PC-9 (cell line): ENCODE results near the gene PSMB7.

Experiments used
- CTCF ChIP-seq: fragments of 200-600 bp; sonication (generic); conservative IDR thresholded peaks from 2 replicates; pipeline ENCODE4 v1.6.1; 2017; ENCODE audit warnings: mixed run types, antibody characterized with exemption, mild to moderate bottlenecking, moderate library complexity
- EZH2 ChIP-seq: fragments of 200-600 bp; sonication (generic); IDR thresholded peaks from 2 replicates; pipeline ENCODE4 v1.8.0; 2017; ENCODE audit warnings: antibody characterized with exemption, low read depth

GRCh38 chr9:124403246-124403645 lies 12.0 kb downstream of the PSMB7 start:
- TF ChIP-seq CTCF (no peak), EZH2 (no peak)
